Neural cell (in vitro differentiated cells): ENCODE data around the gene FOXK1. TPM values are rescaled to one million over a fixed set of nuclear protein-coding genes. Genes with fewer than 3 reads are reported as not detected.

ENCODE experiments used
- H2AFZ ChIP-seq: fragments of 200-600, 300-800 bp; sonication (generic), shearing (Covaris generic); 2 replicates; pipeline ENCODE4 v1.6.0; 2014; ENCODE audit warnings: low read depth, mild to moderate bottlenecking, antibody characterized with exemption, low read length, moderate library complexity
- H3F3A ChIP-seq: fragments of 200-600 bp; shearing (Covaris generic); 2 replicates; pipeline ENCODE4 v1.6.1; 2016; ENCODE audit warnings: mild to moderate bottlenecking, moderate library complexity, mixed read lengths, antibody characterized with exemption, low read length; ENCODE audit not compliant: insufficient read depth, poor library complexity, severe bottlenecking
- H3K27ac ChIP-seq: fragments of 200-600, 300-800 bp; sonication (generic), shearing (Covaris generic); 2 replicates; pipeline ENCODE4 v1.5.1; 2014; ENCODE audit warnings: mild to moderate bottlenecking, low read length, moderate library complexity
- H3K27me3 ChIP-seq: fragments of 300-800, 200-600 bp; sonication (generic), shearing (Covaris generic); 2 replicates; pipeline ENCODE4 v1.6.0; 2014; ENCODE audit warnings: mild to moderate bottlenecking, low read depth, low read length, moderate library complexity; ENCODE audit not compliant: insufficient read depth
- H3K36me3 ChIP-seq: fragments of 300-800, 200-600 bp; sonication (generic), shearing (Covaris generic); 2 replicates; pipeline ENCODE4 v1.5.1; 2014; ENCODE audit warnings: mild to moderate bottlenecking, antibody characterized with exemption, low read length, moderate library complexity; ENCODE audit not compliant: insufficient read depth
- H3K4me2 ChIP-seq: fragments of 300-800, 200-600 bp; sonication (generic), shearing (Covaris generic); 2 replicates; pipeline ENCODE4 v1.6.0; 2014; ENCODE audit warnings: mild to moderate bottlenecking, low read length
- H3K4me3 ChIP-seq: fragments of 300-800, 200-600 bp; sonication (generic), shearing (Covaris generic); 2 replicates; pipeline ENCODE4 v1.5.1; 2014; ENCODE audit warnings: mild to moderate bottlenecking, low read length, moderate library complexity
- H3K79me2 ChIP-seq: fragments of 200-600 bp; shearing (Covaris generic); replicated peaks from 2 replicates; pipeline ENCODE4 v1.6.0; 2014; ENCODE audit warnings: mild to moderate bottlenecking, low read length, moderate library complexity; ENCODE audit not compliant: insufficient read depth
- H3K9ac ChIP-seq: fragments of 300-800, 200-600 bp; sonication (generic), shearing (Covaris generic); 2 replicates; pipeline ENCODE4 v1.6.1; 2016; ENCODE audit warnings: mild to moderate bottlenecking, low read length, mixed read lengths
- H3K9me2 ChIP-seq: fragments of 200-600 bp; shearing (Covaris generic); 2 replicates; pipeline ENCODE4 v1.6.1; 2016; ENCODE audit warnings: mild to moderate bottlenecking, low read length, mixed read lengths; ENCODE audit not compliant: insufficient read depth
- H3K9me3 ChIP-seq: fragments of 200-600, 300-800 bp; sonication (generic), shearing (Covaris generic); 2 replicates; pipeline ENCODE4 v1.6.1; 2016; ENCODE audit warnings: mild to moderate bottlenecking, mixed run types, low read length, moderate library complexity, mixed read lengths
- H4K20me1 ChIP-seq: fragments of 200-600 bp; shearing (Covaris generic); 2 replicates; pipeline ENCODE4 v1.6.1; 2016; ENCODE audit warnings: mild to moderate bottlenecking, mixed run types; ENCODE audit not compliant: insufficient read depth
- EP300 ChIP-seq: fragments of 450-650 bp; conservative IDR thresholded peaks from 2 replicates; pipeline ENCODE4 v1.6.1; 2014; ENCODE audit warnings: antibody characterized with exemption, mild to moderate bottlenecking, moderate library complexity; ENCODE audit not compliant: poor library complexity, severe bottlenecking
- EZH2 ChIP-seq: fragments of 200-600, 300-800 bp; shearing (Covaris generic), sonication (generic); IDR thresholded peaks from 2 replicates; pipeline ENCODE4 v1.6.1; 2014; ENCODE audit warnings: antibody characterized with exemption, low read length, borderline replicate concordance, mild to moderate bottlenecking; ENCODE audit not compliant: insufficient read depth, poor library complexity, severe bottlenecking
- MXI1 ChIP-seq: fragments of 450-650 bp; conservative IDR thresholded peaks from 2 replicates; pipeline ENCODE4 v1.6.1; 2014; ENCODE audit warnings: antibody characterized with exemption, mild to moderate bottlenecking; ENCODE audit not compliant: poor library complexity, severe bottlenecking
- POLR2AphosphoS5 ChIP-seq: IDR thresholded peaks from 2 replicates; pipeline ENCODE4 v1.6.1; 2012
- RAD21 ChIP-seq: fragments of 450-650 bp; conservative IDR thresholded peaks from 2 replicates; pipeline ENCODE4 v1.6.1; 2014; ENCODE audit warnings: antibody characterized with exemption, mild to moderate bottlenecking, moderate library complexity
- SMC3 ChIP-seq: fragments of 450-650 bp; conservative IDR thresholded peaks from 2 replicates; pipeline ENCODE4 v1.6.1; 2014; ENCODE audit warnings: antibody characterized with exemption, mild to moderate bottlenecking, moderate library complexity; ENCODE audit not compliant: poor library complexity
- TAF1 ChIP-seq: IDR thresholded peaks from 2 replicates; pipeline ENCODE4 v1.6.1; 2012; ENCODE audit warnings: low read depth
- polyA plus RNA-seq: library from polyadenylated mRNA; depleted of rRNA; stranded (reverse); fragments of >200 nt; gene quantifications from 2 replicates; pipeline ENCODE4 v1.2.3, GENCODE V29; 2014
- TF ChIP-seq, protein P1 (sequence below): fragments of 450-650 bp; IDR thresholded peaks from 2 replicates; pipeline ENCODE4 v1.5.1; 2014; ENCODE audit warnings: antibody characterized with exemption, mild to moderate bottlenecking, moderate library complexity; ENCODE audit not compliant: poor library complexity, severe bottlenecking
- TF ChIP-seq, protein P2 (sequence below): IDR thresholded peaks from 2 replicates; pipeline ENCODE4 v1.6.1; 2012; ENCODE audit warnings: borderline replicate concordance

Gene FOXK1
- polyA plus RNA-seq, 1 donor from 2014 or later, result 7.4 TPM

DNA sequence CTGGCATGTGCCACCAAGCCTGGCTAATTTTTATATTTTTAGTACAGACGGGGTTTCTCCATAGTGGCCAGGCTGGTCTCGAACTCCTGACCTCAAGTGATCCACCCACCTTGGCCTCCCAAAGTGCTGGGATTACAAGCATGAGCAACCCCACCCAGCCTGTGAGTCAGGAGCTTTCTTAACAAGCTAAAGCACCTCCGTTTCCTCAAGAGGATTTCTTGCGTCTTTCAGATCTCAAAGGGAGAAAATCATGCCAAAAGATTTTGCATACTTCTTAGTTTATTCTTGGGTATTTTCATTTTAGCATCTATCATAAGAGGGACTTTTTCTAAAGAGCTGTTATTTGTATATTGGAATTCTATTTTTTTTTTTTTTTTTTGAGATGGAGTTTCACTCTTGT is 47.9 kb upstream of the FOXK1 start:
- H3F3A ChIP-seq, result no peaks in the 10 kb centered on the region
- TF ChIP-seq, protein P1, sequence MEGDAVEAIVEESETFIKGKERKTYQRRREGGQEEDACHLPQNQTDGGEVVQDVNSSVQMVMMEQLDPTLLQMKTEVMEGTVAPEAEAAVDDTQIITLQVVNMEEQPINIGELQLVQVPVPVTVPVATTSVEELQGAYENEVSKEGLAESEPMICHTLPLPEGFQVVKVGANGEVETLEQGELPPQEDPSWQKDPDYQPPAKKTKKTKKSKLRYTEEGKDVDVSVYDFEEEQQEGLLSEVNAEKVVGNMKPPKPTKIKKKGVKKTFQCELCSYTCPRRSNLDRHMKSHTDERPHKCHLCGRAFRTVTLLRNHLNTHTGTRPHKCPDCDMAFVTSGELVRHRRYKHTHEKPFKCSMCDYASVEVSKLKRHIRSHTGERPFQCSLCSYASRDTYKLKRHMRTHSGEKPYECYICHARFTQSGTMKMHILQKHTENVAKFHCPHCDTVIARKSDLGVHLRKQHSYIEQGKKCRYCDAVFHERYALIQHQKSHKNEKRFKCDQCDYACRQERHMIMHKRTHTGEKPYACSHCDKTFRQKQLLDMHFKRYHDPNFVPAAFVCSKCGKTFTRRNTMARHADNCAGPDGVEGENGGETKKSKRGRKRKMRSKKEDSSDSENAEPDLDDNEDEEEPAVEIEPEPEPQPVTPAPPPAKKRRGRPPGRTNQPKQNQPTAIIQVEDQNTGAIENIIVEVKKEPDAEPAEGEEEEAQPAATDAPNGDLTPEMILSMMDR, result no peak
- TF ChIP-seq EZH2 (no peak), EP300 (no peak), TAF1 (no peak), SMC3 (no peak), RAD21 (no peak), POLR2AphosphoS5 (no peak), MXI1 (no peak)
- TF ChIP-seq, protein P2, sequence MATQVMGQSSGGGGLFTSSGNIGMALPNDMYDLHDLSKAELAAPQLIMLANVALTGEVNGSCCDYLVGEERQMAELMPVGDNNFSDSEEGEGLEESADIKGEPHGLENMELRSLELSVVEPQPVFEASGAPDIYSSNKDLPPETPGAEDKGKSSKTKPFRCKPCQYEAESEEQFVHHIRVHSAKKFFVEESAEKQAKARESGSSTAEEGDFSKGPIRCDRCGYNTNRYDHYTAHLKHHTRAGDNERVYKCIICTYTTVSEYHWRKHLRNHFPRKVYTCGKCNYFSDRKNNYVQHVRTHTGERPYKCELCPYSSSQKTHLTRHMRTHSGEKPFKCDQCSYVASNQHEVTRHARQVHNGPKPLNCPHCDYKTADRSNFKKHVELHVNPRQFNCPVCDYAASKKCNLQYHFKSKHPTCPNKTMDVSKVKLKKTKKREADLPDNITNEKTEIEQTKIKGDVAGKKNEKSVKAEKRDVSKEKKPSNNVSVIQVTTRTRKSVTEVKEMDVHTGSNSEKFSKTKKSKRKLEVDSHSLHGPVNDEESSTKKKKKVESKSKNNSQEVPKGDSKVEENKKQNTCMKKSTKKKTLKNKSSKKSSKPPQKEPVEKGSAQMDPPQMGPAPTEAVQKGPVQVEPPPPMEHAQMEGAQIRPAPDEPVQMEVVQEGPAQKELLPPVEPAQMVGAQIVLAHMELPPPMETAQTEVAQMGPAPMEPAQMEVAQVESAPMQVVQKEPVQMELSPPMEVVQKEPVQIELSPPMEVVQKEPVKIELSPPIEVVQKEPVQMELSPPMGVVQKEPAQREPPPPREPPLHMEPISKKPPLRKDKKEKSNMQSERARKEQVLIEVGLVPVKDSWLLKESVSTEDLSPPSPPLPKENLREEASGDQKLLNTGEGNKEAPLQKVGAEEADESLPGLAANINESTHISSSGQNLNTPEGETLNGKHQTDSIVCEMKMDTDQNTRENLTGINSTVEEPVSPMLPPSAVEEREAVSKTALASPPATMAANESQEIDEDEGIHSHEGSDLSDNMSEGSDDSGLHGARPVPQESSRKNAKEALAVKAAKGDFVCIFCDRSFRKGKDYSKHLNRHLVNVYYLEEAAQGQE, result no peak
- H2AFZ ChIP-seq, result no peak overlapping the region
- no peaks in the 10 kb centered on the region for H4K20me1 ChIP-seq
- no peaks in the 10 kb centered on the region for H3K36me3 ChIP-seq
- no peaks in the 10 kb centered on the region for H3K27me3 ChIP-seq
- H3K79me2 ChIP-seq, result no peaks in the 10 kb centered on the region
- no peaks in the 10 kb centered on the region for H3K9me3 ChIP-seq
- H3K9me2 ChIP-seq, result no peaks in the 10 kb centered on the region
- no peak overlapping the region for H3K27ac ChIP-seq
- H3K9ac ChIP-seq, result no peak overlapping the region
- H3K4me2 ChIP-seq, result no peak overlapping the region
- no peak overlapping the region for H3K4me3 ChIP-seq

DNA sequence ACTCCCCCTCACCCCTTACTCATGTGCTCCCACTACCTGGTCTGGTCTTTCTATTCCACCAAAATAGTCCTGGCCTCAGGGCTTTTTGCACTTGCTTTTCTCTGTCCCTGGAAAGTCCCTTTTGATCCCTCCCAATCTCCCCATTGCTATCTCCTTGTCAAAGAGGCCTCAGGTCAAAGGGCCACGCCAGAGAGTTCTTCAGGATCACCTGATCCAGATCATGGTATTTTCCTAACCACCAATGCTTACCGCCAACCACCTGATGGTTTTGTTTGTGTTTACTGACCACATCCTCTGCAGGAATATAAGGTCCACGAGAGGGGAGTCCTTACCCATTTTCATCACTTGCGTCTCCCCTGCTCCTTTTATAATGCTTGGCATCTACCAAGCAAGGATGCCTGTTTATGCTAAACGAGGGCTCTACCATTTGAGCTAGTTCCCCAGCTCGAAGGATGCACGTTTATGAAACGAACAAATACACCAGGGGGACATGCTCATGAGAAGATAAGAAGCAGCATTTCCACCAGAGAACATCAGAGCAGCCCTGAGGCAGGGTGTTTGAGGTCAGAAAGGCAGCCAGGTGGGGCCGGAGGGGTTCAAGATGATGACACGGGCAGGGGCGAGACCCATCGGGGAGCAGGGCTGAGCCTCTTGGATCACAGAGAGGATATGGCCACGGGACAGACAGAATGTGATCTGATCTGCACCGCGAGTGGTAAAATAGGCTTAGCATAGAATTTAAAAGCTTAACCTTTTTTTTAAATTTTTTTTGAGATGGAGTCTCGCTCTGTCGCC is 43.1 kb upstream of the FOXK1 start:
- H2AFZ ChIP-seq, result no peak overlapping the region
- no peaks in the 10 kb centered on the region for H3K9me3 ChIP-seq
- H3K36me3 ChIP-seq, result no peaks in the 10 kb centered on the region
- H3K9ac ChIP-seq, result no peak overlapping the region
- H4K20me1 ChIP-seq, result no peaks in the 10 kb centered on the region
- no peak overlapping the region for H3K27ac ChIP-seq
- no peak overlapping the region for H3K4me2 ChIP-seq
- H3K4me3 ChIP-seq, result no peak overlapping the region
- H3K27me3 ChIP-seq, result no peaks in the 10 kb centered on the region
- no peaks in the 10 kb centered on the region for H3K9me2 ChIP-seq
- no peaks in the 10 kb centered on the region for H3F3A ChIP-seq
- no peaks in the 10 kb centered on the region for H3K79me2 ChIP-seq
- TF ChIP-seq, protein P2, result no peak
- TF ChIP-seq EP300, result no peak
- TF ChIP-seq RAD21, result no peak
- TF ChIP-seq POLR2AphosphoS5, result no peak
- TF ChIP-seq SMC3, result no peak
- no peak for TF ChIP-seq EZH2
- TF ChIP-seq, protein P1, result no peak
- no peak for TF ChIP-seq MXI1
- TF ChIP-seq TAF1, result no peak
